Stimulated activated CD4-positive, alpha-beta T cell treated with anti-CD3 and anti-CD28 coated beads, Interleukin-12 subunit alpha, Interleukin-12 subunit beta, amount 100 ng/mL, for 4 hours (primary cell): Measurements from ENCODE around the gene ID2.

Experiments used
- DNase-seq: peaks from one replicate; pipeline ENCODE4 v3.0.0-alpha.2; 2020

Gene ID2

DNA sequence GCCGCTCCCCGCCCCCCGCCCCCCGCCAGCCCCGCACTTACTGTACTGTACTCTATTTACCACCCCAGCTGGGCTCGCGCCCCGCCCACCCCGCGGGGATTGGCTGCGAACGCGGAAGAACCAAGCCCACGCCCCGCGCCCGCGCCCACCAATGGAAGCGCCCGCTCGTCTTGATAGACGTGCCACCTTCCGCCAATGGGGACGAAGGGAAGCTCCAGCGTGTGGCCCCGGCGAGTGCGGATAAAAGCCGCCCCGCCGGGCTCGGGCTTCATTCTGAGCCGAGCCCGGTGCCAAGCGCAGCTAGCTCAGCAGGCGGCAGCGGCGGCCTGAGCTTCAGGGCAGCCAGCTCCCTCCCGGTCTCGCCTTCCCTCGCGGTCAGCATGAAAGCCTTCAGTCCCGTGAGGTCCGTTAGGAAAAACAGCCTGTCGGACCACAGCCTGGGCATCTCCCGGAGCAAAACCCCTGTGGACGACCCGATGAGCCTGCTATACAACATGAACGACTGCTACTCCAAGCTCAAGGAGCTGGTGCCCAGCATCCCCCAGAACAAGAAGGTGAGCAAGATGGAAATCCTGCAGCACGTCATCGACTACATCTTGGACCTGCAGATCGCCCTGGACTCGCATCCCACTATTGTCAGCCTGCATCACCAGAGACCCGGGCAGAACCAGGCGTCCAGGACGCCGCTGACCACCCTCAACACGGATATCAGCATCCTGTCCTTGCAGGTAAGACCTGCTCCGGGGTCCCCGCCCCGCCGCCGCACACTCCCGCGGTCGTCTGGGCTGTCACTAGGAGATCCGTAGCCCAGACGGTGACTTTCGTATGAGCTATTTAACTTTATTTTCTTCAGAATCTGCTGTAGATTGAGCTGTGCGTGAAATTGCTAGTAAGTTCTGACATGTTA, at the start of gene ID2:
TSS of gene ID2 (plus strand) at position 271 of the 907 bp plus-strand sequence. CDS start at position 381, 110 bp downstream.
- DNase-seq = peak; percentile 98

DNA sequence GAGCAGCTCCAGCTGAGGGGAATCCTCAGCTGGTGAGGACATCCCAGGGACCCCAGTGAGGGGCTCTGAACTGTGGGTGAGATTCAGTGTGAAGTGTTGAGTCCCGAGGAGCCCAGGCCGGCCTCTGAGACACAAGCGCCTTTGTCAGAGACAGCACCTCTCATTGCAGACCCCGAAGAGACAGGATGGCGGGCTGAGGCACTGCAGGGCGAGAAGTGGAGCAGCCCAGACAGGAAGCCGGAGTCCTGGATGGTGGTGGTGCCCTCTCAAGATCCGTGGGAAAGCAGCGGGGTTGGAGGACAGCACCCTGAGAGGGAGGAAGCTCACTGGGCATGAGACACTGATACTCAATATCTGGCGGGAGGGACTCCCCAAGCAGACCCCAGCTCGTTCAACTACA, 49.1 kb upstream of the ID2 start:
- DNase-seq = no peak

DNA sequence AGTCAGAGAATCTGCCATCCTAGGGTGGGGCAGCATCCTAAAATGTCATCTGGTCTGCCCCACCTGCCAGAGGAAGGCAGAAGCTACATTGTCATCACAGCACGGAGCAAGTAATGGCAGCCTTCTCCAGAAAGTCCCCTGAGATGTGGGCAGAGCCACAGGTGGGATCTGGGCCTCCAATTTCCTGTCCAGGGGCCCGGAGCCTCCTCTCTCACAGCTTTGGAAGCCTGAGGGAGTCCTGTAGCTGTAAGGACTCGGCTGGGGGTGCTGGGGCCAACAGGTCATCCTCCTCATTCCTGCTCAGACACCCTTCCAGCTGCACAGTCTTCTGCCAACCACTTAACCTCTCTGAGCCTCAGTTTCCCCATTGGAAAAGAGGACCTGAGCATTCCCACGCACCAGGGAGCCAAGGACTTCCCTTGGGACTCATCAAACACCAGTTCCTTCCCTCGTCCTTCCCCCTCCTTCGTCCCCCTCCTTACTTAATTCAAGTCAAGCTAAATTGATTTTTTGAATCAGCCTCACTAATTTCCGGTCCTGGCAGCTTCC, 48.6 kb upstream of the ID2 start:
- no peak for DNase-seq

DNA sequence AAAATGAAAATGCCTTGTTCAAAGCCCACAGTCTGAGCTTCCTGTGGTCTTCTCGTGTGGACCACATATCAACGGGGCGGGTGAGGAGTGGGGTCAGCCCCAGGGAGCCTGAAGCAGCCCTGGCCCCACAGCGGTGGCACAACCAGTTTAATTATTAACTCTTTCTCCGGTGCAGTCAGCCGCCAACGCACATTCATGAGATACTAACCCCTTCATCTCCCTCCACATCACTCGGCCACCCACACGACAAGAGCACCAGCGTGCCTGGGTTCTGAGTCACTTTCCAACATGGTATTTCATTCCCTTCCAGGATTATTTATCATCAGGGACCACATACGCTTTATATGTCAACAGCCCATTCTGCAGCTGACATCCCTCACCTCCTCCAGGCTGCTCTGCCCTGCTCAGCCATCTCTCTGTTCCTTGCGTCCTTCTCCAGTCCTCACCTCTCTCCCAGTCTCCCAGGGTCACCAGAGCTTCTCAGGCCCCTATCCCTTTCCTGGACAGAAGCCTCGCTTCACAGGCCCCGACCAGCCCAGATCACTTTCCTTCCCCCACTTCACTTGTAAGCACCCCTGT, 48.0 kb upstream of the ID2 start:
- DNase-seq = no peak

DNA sequence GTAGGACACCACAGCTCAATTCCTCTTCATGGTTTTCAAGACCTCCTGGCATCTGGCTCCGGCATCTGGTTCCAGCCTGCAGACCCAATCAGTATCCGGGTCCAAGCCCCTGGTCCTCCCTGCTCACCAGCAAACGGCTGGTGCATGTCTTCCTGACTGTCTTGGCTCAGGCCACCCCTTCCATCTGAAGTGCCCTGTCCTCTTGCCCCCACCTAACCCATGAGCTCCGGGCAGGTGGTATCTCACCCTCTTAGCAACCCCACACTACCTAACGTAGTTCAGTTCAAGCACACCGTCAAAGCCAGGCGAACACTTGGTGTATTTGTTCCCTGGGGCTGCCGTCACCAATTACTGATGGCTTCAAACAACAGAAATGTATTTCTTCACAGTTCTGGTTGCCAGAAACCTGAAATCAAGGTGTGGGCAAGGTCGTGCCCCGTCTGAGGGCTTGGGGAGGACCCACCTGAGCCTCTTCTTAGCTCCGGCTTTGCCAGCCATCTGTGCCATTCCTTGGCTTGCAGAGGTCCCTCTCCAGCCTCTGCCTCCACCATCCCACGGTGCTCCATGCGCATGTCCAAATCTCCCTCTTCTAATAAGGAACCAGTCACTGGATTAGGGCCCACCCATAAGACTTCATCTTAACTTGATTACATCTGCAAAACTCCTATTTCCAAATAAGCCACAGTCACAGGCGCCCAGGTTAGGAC, 47.2 kb upstream of the ID2 start:
- DNase-seq = no peak

DNA sequence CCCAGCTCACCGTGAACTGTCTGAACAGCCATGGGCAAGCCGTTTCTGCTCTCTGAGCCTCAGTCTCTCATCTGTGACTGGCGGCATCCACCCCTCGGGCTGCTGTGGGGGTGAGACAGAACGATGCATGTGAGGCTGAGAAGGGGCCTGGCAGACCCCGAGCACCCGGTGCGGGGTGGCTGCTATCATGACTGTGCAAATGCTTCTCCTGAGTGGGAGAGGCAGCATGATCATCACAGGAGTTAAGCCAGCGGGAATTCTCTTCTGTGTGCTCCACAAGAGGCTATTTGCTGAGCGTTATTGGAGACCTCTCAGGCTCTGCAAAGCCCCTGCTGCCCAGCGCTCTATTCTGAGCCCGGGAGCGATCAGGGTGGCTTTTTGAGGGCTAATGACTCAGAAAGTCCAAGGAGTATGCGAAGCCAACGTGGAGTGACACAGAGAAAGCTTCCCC, 45.8 kb upstream of the ID2 start:
- DNase-seq = no peak

GRCh38 chr2:8636721-8637636, 44.9 kb upstream of the ID2 start:
- no peak for DNase-seq

DNA sequence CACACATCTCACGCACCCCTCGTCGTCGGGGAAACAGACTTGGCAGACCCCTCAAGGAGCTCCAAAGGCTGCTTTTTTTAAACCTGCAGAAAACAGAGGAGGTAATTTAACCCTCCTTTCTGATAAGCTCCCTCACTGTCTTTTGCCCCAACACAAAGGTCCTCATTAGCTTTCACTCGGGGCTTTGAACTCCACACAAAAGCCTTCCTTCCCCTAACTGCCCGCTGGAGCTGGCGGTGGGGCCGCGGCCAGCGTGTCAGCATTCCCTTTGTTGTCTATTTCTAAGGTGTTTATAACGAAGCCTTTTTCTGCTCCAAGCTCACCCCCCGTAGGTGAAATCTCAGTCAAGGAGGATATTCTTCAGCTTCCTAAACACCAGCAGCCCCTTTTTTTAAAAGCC, 43.5 kb upstream of the ID2 start:
- DNase-seq = no peak

- no peak for DNase-seq
These were observed 42.7 kb upstream of the ID2 start for GRCh38 chr2:8639122-8639635.

DNA sequence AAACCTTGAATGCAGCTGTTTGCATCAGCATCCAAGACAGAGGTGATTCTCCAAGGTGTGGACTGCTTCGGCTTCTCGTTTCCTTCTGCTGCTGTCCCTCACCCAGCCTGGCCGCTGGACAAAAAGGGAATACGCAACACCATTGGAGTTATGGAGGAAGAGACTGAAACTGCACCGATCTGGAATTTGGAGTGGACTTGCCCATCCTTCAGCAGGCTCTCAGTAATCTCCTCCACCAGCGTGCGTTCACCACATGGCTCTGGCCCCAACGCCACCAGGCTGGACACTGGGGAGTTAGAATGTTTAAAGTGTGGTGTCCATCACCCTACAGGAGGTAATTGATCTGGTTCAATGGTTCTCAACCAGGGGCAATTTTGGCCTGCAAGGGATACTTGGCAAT, 41.4 kb upstream of the ID2 start:
- no peak for DNase-seq

GRCh38 chr2:8641301-8641965, 40.4 kb upstream of the ID2 start:
- no peak for DNase-seq

DNA sequence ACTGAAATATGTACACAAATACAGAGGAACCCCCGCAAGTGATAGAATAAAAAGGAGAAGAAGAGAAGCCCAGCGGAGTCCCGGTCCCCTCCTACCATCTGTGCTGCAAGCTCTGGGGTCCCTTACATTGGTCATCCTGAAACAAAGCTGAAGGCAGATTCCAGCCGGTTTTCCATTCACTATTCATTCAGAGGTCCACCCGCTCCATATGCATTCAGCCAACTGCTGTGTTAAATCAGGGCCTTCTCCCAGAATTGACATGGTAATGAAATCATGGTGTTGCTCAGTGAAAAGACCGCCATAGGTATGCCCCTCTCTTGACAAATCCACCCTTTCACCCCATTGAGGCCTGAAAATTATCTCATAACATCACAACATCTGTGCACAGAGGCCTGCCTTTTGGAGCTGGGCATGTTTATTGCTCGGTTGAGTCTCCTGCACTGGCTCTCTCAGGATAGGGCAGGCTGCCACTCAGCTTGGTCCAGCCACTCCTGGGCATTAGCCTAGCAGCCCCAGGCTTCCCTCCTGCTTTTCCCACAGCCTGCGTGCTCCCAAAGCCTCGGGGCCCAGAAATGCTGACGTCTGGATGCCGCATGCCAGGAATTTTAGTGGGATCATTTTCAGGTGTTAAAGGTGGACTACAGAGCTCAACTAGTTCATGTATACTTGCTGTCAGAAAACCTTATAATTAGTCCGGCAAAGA, 39.3 kb upstream of the ID2 start:
- DNase-seq = no peak

GRCh38 chr2:8643250-8643995, 38.4 kb upstream of the ID2 start:
- no peak for DNase-seq

DNA sequence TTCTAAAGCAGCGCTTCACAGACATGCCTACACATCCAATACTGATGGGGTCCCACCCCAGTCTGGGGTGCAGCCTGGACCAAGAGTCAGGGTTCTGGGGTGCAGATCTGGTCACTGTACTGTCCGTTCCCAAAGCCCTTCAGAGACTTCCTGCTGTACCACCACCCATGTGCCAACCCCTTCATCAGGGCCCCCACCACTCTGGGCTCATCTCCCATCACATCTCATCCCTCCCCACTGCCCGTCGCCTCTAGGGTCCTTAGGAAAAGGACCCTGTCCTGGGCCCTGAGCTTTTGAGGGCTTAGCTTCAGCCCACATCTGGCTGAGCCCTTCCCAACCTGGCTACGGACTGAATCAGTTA, 37.9 kb upstream of the ID2 start:
- DNase-seq = no peak

DNA sequence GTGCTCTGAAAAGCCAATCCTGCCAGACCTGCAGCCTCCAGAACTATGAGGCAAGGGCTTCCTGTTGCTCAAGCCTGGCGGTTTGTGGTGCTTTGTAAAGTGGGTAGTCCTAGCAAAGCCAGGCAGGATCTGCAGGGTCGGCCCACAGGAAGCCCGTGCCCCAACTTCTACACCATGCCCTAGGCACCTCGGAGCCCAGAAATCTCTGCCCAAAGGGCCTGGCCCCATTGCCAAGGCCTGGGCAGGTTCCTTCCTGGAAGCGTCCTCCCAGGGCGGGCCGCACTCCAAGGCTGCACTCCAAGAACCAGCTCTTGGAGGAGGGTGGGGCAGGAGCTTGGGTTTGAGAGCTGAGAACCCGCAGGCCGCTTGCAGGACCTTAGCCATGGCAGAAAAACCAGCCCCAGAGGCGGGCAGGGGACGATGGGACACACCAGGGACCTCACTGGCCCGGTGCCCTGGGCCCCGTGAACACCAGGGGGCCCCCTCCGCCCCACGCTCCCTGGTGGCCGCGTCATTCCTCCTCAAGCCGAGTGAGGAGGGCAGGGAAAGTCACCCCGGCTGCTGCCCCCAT, 37.2 kb upstream of the ID2 start:
- DNase-seq = no peak

DNA sequence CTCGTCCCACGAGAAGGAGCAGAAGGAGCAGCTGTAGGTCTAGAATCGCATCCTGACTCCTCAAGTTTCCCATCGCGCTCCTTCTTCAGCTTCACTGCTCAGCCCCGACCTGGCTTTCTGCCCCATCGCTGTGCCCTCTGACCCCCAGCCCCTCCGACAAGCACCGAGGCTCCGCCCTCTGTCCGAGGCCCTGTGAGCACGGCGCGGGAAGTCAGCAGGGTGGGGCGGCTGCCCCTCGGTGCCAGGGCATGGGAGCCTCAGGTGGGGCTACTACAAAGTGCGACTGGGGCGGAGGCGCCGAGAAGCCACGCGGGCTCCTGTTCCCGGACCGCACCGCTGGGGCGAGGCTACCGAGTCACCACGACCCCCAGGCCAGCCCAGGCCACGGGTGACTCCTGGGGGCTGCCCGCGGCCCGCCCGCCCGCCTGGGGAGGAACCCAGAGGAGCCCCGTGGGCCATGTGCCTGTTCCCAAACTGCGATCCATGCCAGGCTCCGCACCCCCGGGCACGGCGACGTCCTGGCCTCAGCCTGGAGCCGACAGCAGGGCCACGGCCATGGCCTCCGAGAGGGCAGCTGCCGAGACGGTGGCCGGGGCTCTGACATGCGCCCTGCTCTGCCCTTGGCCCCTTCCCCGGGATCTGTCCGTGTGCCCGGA, 36.6 kb upstream of the ID2 start:
- DNase-seq = no peak

GRCh38 chr2:8646731-8647461, 35.0 kb upstream of the ID2 start:
- DNase-seq = no peak

DNA sequence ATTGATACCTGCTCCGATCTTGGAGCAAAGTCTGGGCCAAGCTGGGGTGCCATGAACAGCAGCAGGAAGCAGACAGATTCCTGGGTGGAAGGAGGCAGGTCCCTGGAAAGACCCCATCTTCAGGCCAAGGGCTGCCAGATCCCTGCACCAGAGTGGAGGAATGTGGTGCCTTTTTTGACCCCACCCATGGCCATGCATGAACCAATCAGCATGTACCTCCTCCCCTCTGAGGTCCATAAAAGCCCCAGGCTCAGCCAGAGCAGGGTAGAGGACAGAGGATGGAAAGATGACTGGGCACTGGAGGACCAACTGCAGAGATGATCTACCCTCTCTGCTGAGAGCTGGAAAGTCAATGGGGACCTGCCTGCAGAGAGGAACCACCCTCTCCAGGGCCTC, 34.4 kb upstream of the ID2 start:
- DNase-seq = no peak
